Endothelial cell of umbilical vein (primary cell): ENCODE data around the gene C2orf76.

ENCODE experiments used
- CTCF ChIP-seq, 2 donors: IDR thresholded peaks; 1 replicate in 1 of 2; 2 replicates in 1 of 2; pipeline ENCODE4 v1.5.1; 2011; ENCODE audit warnings: low read length in 2 of 2, mild to moderate bottlenecking in 2 of 2, moderate library complexity in 2 of 2, control low read depth in 1 of 2, inconsistent platforms in 1 of 2, low read depth in 1 of 2; ENCODE audit not compliant: insufficient read depth in 1 of 2; ENCODE audit errors: extremely low read depth in 1 of 2
- EZH2 ChIP-seq: IDR thresholded peaks from 2 replicates; pipeline ENCODE4 v1.6.1; 2012; ENCODE audit warnings: borderline replicate concordance, low read depth, mild to moderate bottlenecking, moderate library complexity, low read length, inconsistent platforms; ENCODE audit not compliant: severe bottlenecking
- FOS ChIP-seq: IDR thresholded peaks from 2 replicates; pipeline ENCODE4 v1.6.1; 2011; ENCODE audit warnings: mild to moderate bottlenecking, low read length, moderate library complexity, borderline replicate concordance; ENCODE audit not compliant: insufficient read depth
- MAX ChIP-seq: IDR thresholded peaks from 2 replicates; pipeline ENCODE4 v1.6.1; 2011; ENCODE audit not compliant: insufficient read depth, insufficient read length
- MYC ChIP-seq: IDR thresholded peaks from one replicate; pipeline ENCODE4 v1.6.1; 2011; ENCODE audit warnings: mild to moderate bottlenecking, low read depth, low read length
- POLR2A ChIP-seq: IDR thresholded peaks from 2 replicates; pipeline ENCODE4 v1.6.1; 2012; ENCODE audit warnings: low read depth, mild to moderate bottlenecking, control low read depth, low read length
- POLR2AphosphoS5 ChIP-seq: IDR thresholded peaks from 2 replicates; pipeline ENCODE4 v1.6.1; 2012; ENCODE audit warnings: low read depth, mild to moderate bottlenecking, control low read depth, low read length, moderate library complexity; ENCODE audit not compliant: insufficient read depth

GRCh38 chr2:119291588-119292167 is 75.0 kb downstream of the C2orf76 start:
- TF ChIP-seq MYC (no peak), POLR2AphosphoS5 (no peak), CTCF (IDR thresholded peaks at IDR 0.05; ENCODE audit: extremely low read depth in 1 of 2, insufficient read depth in 1 of 2, low read depth in 1 of 2, low read length in 2 of 2) (no peak), POLR2A (no peak), FOS (no peak), EZH2 (no peak), MAX (no peak)
